Measurements from ENCODE around the gene HOXA2.

HOXA2 gene

DNA sequence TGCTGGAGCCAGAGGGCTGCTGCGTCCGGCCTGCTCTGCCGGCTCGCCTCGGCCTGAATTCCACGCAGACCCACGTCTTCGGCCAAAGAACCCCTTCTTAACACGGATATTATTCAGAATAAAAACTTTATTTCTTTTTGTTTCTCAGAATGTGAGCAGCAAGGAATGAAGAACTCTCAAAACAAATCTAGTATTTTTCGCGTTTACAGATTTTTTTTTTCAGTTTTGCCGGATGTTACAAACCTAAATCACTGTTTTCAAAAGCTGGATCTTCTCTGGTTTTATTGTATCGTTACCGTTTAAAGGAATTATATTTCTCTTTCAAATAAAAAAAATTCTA, 4.4 kb upstream of the HOXA2 start:
- DNase-seq (ENCODE audit: low read depth), result no peak
- H3K4me3 ChIP-seq (ENCODE audit: low read depth, low read length), result no peak overlapping the region

GRCh38 chr7:27106181-27106900, 3.9 kb upstream of the HOXA2 start:
- no peak overlapping the region for H3K4me3 ChIP-seq (ENCODE audit: low read depth, low read length)
- TF ChIP-seq, protein P1, sequence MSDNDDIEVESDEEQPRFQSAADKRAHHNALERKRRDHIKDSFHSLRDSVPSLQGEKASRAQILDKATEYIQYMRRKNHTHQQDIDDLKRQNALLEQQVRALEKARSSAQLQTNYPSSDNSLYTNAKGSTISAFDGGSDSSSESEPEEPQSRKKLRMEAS (IDR thresholded peaks at IDR 0.05; ENCODE audit: low read depth, low read length), result no peak
- no peak for TF ChIP-seq CTCF (IDR thresholded peaks at IDR 0.05; ENCODE audit: low read depth, low read length)
- no peak for TF ChIP-seq MYC (IDR thresholded peaks at IDR 0.05; ENCODE audit: low read depth, low read length)
- TF ChIP-seq POLR2A (IDR thresholded peaks at IDR 0.05; ENCODE audit: extremely low read depth, insufficient read length), result no peak
- DNase-seq (ENCODE audit: low read depth), result no peak

More for the DNA sequence above, 4.4 kb upstream of the HOXA2 start:
- TF ChIP-seq CTCF (IDR thresholded peaks at IDR 0.05; ENCODE audit: low read depth, low read length) (no peak), MYC (IDR thresholded peaks at IDR 0.05; ENCODE audit: low read depth, low read length) (no peak), POLR2A (IDR thresholded peaks at IDR 0.05; ENCODE audit: extremely low read depth, insufficient read length) (no peak)

- no peak for DNase-seq (ENCODE audit: low read depth)
- no peak overlapping the region for H3K4me3 ChIP-seq (ENCODE audit: low read depth, low read length)
- TF ChIP-seq, protein P1 (IDR thresholded peaks at IDR 0.05; ENCODE audit: low read depth, low read length), result no peak
- TF ChIP-seq CTCF (IDR thresholded peaks at IDR 0.05; ENCODE audit: low read depth, low read length) (no peak), POLR2A (IDR thresholded peaks at IDR 0.05; ENCODE audit: extremely low read depth, insufficient read length) (no peak), MYC (IDR thresholded peaks at IDR 0.05; ENCODE audit: low read depth, low read length) (no peak)
Observed at GRCh38 chr7:27105301-27106031, 3.0 kb upstream of the HOXA2 start.

GRCh38 chr7:27104341-27105058, 2.0 kb upstream of the HOXA2 start:
- TF ChIP-seq, protein P1 (IDR thresholded peaks at IDR 0.05; ENCODE audit: low read depth, low read length), result no peak
- TF ChIP-seq MYC (IDR thresholded peaks at IDR 0.05; ENCODE audit: low read depth, low read length), result no peak
- H3K4me3 ChIP-seq (ENCODE audit: low read depth, low read length), result no peak overlapping the region
- no peak for DNase-seq (ENCODE audit: low read depth)

DNA sequence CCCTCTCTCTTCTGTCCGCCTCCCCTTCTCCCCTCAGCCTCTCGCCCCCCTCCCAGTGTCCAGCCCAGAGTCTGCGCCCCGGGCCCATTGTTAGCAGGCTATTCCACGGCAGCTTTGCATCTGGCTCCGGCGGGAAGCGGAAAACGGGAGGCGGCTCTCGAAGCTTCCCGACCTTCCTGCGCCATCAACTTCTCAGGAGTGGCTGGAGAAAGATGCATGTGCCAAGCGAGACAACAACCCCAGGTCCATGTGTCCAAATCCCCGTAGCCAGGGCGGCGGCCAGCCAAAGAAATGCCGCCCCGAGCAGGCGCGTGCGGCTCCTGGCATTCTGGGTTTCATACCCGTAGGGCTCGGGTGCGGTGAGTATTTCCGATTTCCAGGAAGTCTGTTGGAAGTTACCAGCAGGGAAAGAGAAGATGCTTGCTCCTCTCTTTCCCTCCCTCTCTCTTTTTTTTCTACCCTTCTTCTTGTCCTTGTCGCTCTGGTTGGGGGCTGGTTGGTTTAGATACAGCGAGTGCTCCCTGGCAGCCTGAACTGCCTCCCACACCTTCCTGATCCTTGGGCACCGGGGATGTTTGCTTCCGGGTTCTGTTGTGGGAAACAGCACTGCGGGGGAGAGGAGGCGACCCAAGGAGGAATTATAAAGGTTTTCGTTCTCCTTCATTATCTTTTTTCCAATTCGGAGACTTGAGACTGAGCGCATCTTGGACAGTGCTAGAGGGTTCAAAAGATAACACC, 1.2 kb upstream of the HOXA2 start:
- DNase-seq (ENCODE audit: low read depth), result no peak
- no peak overlapping the region for H3K4me3 ChIP-seq (ENCODE audit: low read depth, low read length)
- TF ChIP-seq POLR2A (IDR thresholded peaks at IDR 0.05; ENCODE audit: extremely low read depth, insufficient read length) (no peak), CTCF (IDR thresholded peaks at IDR 0.05; ENCODE audit: low read depth, low read length) (no peak), MYC (IDR thresholded peaks at IDR 0.05; ENCODE audit: low read depth, low read length) (no peak)
- TF ChIP-seq, protein P1 (IDR thresholded peaks at IDR 0.05; ENCODE audit: low read depth, low read length), result no peak
